Measurements from ENCODE around the gene FBXL4.

The FBXL4 gene

GRCh38 chr6:98846021-98846380, 101.7 kb downstream of the FBXL4 start:
- Histone ChIP-seq H3K4me3 (replicated peaks; ENCODE audit: insufficient read depth, low read length) (no peak overlapping the region), H3K27me3 (ENCODE audit: insufficient read depth, poor library complexity, severe bottlenecking) (peaks cover 59% of the 10 kb centered on the region), H3K27ac (replicated peaks) (no peak overlapping the region)
- TF ChIP-seq SPI1 (IDR thresholded peaks at IDR 0.05; ENCODE audit: borderline replicate concordance, low read depth) (no peak), GABPA (IDR thresholded peaks at IDR 0.05; ENCODE audit: low read depth) (no peak), POLR2AphosphoS5 (IDR thresholded peaks at IDR 0.05; ENCODE audit: low read depth) (no peak)
- TF ChIP-seq, protein P1, sequence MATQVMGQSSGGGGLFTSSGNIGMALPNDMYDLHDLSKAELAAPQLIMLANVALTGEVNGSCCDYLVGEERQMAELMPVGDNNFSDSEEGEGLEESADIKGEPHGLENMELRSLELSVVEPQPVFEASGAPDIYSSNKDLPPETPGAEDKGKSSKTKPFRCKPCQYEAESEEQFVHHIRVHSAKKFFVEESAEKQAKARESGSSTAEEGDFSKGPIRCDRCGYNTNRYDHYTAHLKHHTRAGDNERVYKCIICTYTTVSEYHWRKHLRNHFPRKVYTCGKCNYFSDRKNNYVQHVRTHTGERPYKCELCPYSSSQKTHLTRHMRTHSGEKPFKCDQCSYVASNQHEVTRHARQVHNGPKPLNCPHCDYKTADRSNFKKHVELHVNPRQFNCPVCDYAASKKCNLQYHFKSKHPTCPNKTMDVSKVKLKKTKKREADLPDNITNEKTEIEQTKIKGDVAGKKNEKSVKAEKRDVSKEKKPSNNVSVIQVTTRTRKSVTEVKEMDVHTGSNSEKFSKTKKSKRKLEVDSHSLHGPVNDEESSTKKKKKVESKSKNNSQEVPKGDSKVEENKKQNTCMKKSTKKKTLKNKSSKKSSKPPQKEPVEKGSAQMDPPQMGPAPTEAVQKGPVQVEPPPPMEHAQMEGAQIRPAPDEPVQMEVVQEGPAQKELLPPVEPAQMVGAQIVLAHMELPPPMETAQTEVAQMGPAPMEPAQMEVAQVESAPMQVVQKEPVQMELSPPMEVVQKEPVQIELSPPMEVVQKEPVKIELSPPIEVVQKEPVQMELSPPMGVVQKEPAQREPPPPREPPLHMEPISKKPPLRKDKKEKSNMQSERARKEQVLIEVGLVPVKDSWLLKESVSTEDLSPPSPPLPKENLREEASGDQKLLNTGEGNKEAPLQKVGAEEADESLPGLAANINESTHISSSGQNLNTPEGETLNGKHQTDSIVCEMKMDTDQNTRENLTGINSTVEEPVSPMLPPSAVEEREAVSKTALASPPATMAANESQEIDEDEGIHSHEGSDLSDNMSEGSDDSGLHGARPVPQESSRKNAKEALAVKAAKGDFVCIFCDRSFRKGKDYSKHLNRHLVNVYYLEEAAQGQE (IDR thresholded peaks at IDR 0.05; ENCODE audit: insufficient replicate concordance, low read depth) = no peak
- TF ChIP-seq, protein P2, sequence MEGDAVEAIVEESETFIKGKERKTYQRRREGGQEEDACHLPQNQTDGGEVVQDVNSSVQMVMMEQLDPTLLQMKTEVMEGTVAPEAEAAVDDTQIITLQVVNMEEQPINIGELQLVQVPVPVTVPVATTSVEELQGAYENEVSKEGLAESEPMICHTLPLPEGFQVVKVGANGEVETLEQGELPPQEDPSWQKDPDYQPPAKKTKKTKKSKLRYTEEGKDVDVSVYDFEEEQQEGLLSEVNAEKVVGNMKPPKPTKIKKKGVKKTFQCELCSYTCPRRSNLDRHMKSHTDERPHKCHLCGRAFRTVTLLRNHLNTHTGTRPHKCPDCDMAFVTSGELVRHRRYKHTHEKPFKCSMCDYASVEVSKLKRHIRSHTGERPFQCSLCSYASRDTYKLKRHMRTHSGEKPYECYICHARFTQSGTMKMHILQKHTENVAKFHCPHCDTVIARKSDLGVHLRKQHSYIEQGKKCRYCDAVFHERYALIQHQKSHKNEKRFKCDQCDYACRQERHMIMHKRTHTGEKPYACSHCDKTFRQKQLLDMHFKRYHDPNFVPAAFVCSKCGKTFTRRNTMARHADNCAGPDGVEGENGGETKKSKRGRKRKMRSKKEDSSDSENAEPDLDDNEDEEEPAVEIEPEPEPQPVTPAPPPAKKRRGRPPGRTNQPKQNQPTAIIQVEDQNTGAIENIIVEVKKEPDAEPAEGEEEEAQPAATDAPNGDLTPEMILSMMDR (IDR thresholded peaks at IDR 0.05; ENCODE audit: insufficient read depth, low read length) = no peak
- no peak for DNase-seq (ENCODE audit: low read depth in 1 of 2, low spot score in 1 of 2)

GRCh38 chr6:98845211-98846020, 102.3 kb downstream of the FBXL4 start:
- DNase-seq (ENCODE audit: low read depth in 1 of 2, low spot score in 1 of 2) = peak; percentile 35 to 62
- no peak overlapping the region for H3K4me3 ChIP-seq (replicated peaks; ENCODE audit: insufficient read depth, low read length)
- TF ChIP-seq POLR2AphosphoS5 (IDR thresholded peaks at IDR 0.05; ENCODE audit: low read depth) = no peak
- TF ChIP-seq SPI1 (IDR thresholded peaks at IDR 0.05; ENCODE audit: borderline replicate concordance, low read depth) = no peak
- TF ChIP-seq, protein P1 (IDR thresholded peaks at IDR 0.05; ENCODE audit: insufficient replicate concordance, low read depth) = no peak
- TF ChIP-seq, protein P2 (IDR thresholded peaks at IDR 0.05; ENCODE audit: insufficient read depth, low read length) = peak; percentile 54
- TF ChIP-seq GABPA (IDR thresholded peaks at IDR 0.05; ENCODE audit: low read depth) = no peak
- peaks cover 63% of the 10 kb centered on the region for H3K27me3 ChIP-seq (ENCODE audit: insufficient read depth, poor library complexity, severe bottlenecking)
- H3K27ac ChIP-seq (replicated peaks) = no peak overlapping the region

GRCh38 chr6:98844244-98845210, 103.2 kb downstream of the FBXL4 start:
- H3K4me3 ChIP-seq (replicated peaks; ENCODE audit: insufficient read depth, low read length) = no peak overlapping the region
- no peak overlapping the region for H3K27ac ChIP-seq (replicated peaks)
- peaks cover 70% of the 10 kb centered on the region for H3K27me3 ChIP-seq (ENCODE audit: insufficient read depth, poor library complexity, severe bottlenecking)
- DNase-seq (ENCODE audit: low read depth in 1 of 2, low spot score in 1 of 2) = no peak
- no peak for TF ChIP-seq POLR2AphosphoS5 (IDR thresholded peaks at IDR 0.05; ENCODE audit: low read depth)

All from HL-60 (cell line).